Mucosa of descending colon (tissue), 3 donors: Measurements from ENCODE around the gene CEP104. TPM values are rescaled to one million over a fixed set of nuclear protein-coding genes. Genes with fewer than 3 reads are reported as not detected.
A peak's percentile ranks its signal among the peaks of the same experiment; 100 is the strongest.

ENCODE experiments used
- ATAC-seq: fragments of 200-7000 bp; cut with Tn5 transposase; one replicate; pipeline ENCODE4 v1.9.1; 2020; ENCODE audit warnings: mild to moderate bottlenecking, moderate library complexity
- DNase-seq, 3 donors: peaks; one replicate each; pipeline ENCODE4 v3.0.0-alpha.2; 2020
- H3K36me3 ChIP-seq: fragments of 200-600 bp; one replicate; pipeline ENCODE4 v1.8.0; 2021; ENCODE audit warnings: low read depth, mild to moderate bottlenecking
- H3K4me1 ChIP-seq: fragments of 200-600 bp; one replicate; pipeline ENCODE4 v1.8.0; 2021; ENCODE audit warnings: low read depth, mild to moderate bottlenecking
- H3K4me3 ChIP-seq: fragments of 200-600 bp; one replicate; pipeline ENCODE4 v1.8.0; 2021; ENCODE audit warnings: mild to moderate bottlenecking
- H3K9me3 ChIP-seq: fragments of 200-600 bp; one replicate; pipeline ENCODE4 v1.8.0; 2021; ENCODE audit warnings: mild to moderate bottlenecking
- CTCF ChIP-seq: fragments of 200-600 bp; IDR thresholded peaks from one replicate; pipeline ENCODE4 v1.8.0; 2022; ENCODE audit warnings: antibody characterized with exemption, mild to moderate bottlenecking
- intact Hi-C, 2 donors: fragments of 100-400 bp; cut with DNase I in 1 of 2; cut with micrococcal nuclease in 1 of 2; formaldehyde crosslinking; loops; one replicate each; pipeline versions ENCODE4 v1.11.0 to v1.11.1; 2022; cut with DNase I, micrococcal nuclease
- long read RNA-seq, 2 donors: library from polyadenylated mRNA; unstranded; transcript quantifications; one replicate each; pipeline ENCODE4 v2.0.0, GENCODE V29; 2019 to 2021
- total RNA-seq, 3 donors: library from RNA; stranded (reverse); fragmentation: NEBNext Ultra II Directional in 2 of 3; extraction: Animal tissue kit (Norgen Biotek cat#: 25700) in 2 of 3; gene quantifications; one replicate each; pipeline versions ENCODE4 v1.2.1 to v1.2.4, GENCODE V29; 2021 to 2023
- donor health status: DM: no; HTN: no; CAD: no; lungs with moderate emphysema.
- donor health status: DM: no; HTN: no; CAD: no.
- donor health status: DM: no; HTN: yes; CAD: no.

CEP104 gene
- 10 to 100 TPM; 33.4 to 62.0 (median 36.1) TPM for total RNA-seq
- long read RNA-seq, donor 1, full-length matches to known transcripts, result 10 of 23 reads
- long read RNA-seq, donor 1, partial matches to known transcripts, result 7 of 23 reads
- long read RNA-seq, donor 1, other reads (novel, unspliced or antisense), result 6 of 23 reads
- long read RNA-seq, donor 2, partial matches to known transcripts, result 2 of 3 reads
- long read RNA-seq, donor 2, other reads (novel, unspliced or antisense), result 1 of 3 reads

GRCh38 chr1:3856923-3857790 lies at the start of gene CEP104, which contains the start of gene DFFB:
Gene CEP104, minus strand, starts transcription at chr1:3857211. Its CDS starts 4,804 bp downstream, at chr1:3852407.
Gene DFFB, plus strand, starts transcription at chr1:3857476. Its CDS starts 128 bp downstream, at chr1:3857604.
- TF ChIP-seq CTCF, result peak; percentile 47
- Histone ChIP-seq H3K4me3 (peak within 1 kb of the TSS; percentile 83), H3K9me3 (no peaks in the 10 kb centered on the region), H3K4me1 (peaks cover 17% of the 10 kb centered on the region), H3K36me3 (no peaks in the 10 kb centered on the region)
- peak; percentile 98 for DNase-seq
- intact Hi-C loops, result no loop called here
- peak; percentile 98 for ATAC-seq

- H3K36me3 ChIP-seq, result no peaks in the 10 kb centered on the region
- intact Hi-C loops, result no loop called here
- H3K9me3 ChIP-seq, result no peaks in the 10 kb centered on the region
- H3K4me3 ChIP-seq, result no peak overlapping the region
- DNase-seq (no peak), ATAC-seq (no peak)
- no peak for TF ChIP-seq CTCF
- peaks cover 14% of the 10 kb centered on the region for H3K4me1 ChIP-seq
Measured at GRCh38 chr1:3906672-3907020, 49.6 kb upstream of the CEP104 start.

- no peak for ATAC-seq
- no peak for TF ChIP-seq CTCF
- Histone ChIP-seq H3K9me3 (no peaks in the 10 kb centered on the region), H3K36me3 (no peaks in the 10 kb centered on the region), H3K4me3 (no peak overlapping the region), H3K4me1 (peaks cover 14% of the 10 kb centered on the region)
- intact Hi-C loops, result no loop called here
- DNase-seq, result no peak
Measured at GRCh38 chr1:3905953-3906671, 49.1 kb upstream of the CEP104 start.

GRCh38 chr1:3905266-3905952 lies 48.4 kb upstream of the CEP104 start:
- Histone ChIP-seq H3K36me3 (no peaks in the 10 kb centered on the region), H3K9me3 (no peaks in the 10 kb centered on the region), H3K4me3 (no peak overlapping the region), H3K4me1 (peaks cover 8% of the 10 kb centered on the region)
- intact Hi-C loops, result no loop called here
- ATAC-seq, result no peak
- TF ChIP-seq CTCF, result no peak
- DNase-seq, result no peak

- DNase-seq (no peak), ATAC-seq (no peak)
- peaks cover 8% of the 10 kb centered on the region for H3K4me1 ChIP-seq
- no peak overlapping the region for H3K4me3 ChIP-seq
- no peaks in the 10 kb centered on the region for H3K9me3 ChIP-seq
- no peaks in the 10 kb centered on the region for H3K36me3 ChIP-seq
- TF ChIP-seq CTCF, result no peak
- intact Hi-C loops, result no loop called here
Measured at GRCh38 chr1:3904843-3905185, 47.8 kb upstream of the CEP104 start.
